GM21528 (cell line): Measurements from ENCODE around the gene TCF3.

Experiments
- ATAC-seq: cut with Tn5 transposase; IDR thresholded peaks from one replicate; pipeline ENCODE4 v1.9.1; 2021; ENCODE audit warnings: mild to moderate bottlenecking, moderate library complexity; ENCODE audit not compliant: unreplicated experiment, low FRiP score

Gene TCF3

DNA sequence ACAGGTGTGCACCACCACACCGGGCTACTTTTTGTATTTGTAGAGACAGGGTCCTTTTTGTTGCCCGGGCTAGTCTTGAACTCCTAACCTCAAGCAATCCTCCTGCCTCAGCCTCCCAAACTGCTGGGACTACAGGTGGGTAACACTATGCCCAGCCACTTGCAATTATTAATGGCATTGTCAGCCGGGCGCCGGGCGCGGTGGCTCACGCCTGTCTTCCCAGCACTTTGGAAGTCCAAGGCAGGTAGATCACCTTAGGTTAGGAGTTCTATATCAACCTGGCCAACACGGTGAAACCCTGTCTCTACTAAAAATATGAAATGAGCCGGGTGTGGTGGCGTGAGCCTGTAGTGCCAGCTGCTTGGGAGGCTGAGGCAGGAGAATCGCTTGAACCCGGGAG lies 81.6 kb downstream of the TCF3 start:
- no peak for ATAC-seq

DNA sequence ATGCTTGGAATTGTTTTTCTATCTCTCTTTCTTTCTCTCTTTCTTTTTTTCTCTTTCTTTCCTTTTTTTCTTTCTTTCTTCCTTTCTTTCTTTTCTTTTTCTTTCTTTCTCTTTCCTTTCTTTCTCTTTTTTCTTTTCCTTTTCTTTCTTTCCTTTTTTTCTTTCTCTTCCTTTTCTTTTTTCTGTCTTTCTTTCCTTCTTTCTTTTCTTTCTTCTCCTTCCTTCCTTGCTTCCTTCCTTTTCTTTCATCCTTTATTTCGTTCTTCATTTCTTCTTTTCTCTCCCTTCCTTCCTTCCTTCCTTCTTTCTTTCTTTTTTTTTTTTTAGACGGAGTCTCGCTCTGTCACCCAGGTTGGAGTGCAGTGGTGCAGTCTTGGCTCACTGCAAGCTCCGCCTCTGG lies 82.4 kb downstream of the TCF3 start:
- no peak for ATAC-seq

DNA sequence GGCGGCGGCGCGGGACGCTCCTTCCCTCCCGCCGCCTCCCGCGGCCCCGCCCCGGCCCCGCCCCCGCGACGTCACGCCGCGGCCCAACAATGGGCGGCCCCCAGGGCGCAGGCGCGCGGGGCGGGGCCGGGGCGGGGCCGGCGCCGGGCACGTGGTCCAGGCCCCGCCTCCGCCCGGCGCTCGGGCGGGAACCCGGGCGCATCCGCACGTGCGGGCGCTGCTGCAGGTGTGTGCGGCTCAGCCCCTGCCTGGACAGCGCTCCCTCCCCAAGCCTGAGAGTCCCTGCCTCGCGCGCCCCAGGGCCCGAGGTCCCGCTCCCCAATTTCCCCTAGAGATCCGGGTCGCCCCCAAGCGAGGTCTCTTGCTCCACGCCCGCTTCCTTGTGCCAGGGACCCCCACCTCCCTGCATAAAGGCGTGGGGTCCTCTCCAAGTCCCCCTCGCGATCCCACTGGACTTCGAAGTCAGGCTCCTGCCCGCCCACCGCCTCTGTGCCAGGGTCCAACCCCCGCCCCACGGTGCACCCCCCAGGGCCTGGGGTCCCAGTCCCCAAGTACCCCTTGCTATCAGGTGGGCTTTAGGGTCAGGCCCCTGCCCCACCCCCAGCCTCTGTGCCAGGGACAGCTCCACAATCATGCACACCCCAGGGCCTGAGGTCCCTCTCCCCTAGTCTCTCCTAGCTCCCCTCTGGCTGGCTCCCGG lies 83.9 kb downstream of the TCF3 start, which contains the start of gene MEX3D:
Gene MEX3D (minus strand): TSS at position 6 of the 700 bp plus-strand sequence. CDS start 267 bp downstream, outside the sequence.
- ATAC-seq: no peak

DNA sequence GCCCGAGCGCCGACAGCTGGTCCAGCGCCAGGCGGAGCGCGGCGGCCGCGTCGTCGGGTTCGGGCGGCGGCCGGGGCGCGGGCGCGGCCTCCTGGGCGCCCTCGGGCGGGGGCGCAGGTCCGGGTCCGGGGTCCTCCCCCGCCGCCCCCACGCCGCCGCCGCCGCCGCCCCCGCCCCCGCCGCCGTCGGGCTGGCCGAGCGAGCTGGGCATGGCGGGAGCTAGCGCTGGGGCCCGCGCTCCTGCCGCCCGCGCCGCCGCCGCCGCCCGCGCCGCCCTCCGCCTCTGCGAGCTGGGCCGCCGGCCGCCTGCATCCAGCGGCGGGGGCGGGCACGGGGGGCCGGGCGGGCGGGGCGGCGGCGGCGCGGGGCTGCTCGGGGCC lies 84.6 kb downstream of the TCF3 start:
- no peak for ATAC-seq

DNA sequence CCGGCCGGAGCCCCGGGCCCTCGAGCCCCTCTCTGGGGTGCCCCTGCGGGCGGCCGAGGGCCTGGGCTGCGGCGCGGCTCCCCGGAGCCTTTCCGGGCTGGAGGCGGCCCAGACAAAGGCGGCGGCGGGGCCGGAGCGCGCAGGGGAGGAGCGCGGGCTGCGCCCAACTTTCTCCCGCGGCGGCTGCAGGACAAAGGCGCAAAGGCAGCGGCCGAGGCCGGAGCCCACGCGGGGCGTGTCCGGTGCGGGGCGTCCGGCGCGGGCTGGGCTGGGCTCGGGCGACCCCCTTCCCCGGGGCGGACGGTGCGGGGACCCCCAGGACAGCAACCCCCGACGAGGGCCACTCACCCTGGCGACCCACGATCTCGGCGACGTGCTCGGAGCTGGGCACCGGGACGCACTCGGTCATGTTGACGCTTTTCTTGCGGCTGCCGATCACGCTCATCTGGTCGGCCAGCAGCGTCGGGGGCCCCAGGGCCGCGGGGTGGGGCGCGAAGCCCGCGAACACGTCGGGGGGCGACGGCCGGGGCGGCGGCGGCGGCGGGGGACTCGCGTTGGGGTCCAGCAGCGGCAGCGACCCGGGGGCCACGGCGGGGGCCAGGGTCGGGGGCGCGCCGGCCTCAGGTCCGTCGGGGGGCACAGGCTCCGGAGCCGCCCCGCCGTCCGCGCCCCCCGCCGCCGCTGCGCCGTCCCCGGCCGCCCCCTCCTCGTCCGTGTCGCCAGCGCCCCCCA lies 85.1 kb downstream of the TCF3 start:
- ATAC-seq: no peak

DNA sequence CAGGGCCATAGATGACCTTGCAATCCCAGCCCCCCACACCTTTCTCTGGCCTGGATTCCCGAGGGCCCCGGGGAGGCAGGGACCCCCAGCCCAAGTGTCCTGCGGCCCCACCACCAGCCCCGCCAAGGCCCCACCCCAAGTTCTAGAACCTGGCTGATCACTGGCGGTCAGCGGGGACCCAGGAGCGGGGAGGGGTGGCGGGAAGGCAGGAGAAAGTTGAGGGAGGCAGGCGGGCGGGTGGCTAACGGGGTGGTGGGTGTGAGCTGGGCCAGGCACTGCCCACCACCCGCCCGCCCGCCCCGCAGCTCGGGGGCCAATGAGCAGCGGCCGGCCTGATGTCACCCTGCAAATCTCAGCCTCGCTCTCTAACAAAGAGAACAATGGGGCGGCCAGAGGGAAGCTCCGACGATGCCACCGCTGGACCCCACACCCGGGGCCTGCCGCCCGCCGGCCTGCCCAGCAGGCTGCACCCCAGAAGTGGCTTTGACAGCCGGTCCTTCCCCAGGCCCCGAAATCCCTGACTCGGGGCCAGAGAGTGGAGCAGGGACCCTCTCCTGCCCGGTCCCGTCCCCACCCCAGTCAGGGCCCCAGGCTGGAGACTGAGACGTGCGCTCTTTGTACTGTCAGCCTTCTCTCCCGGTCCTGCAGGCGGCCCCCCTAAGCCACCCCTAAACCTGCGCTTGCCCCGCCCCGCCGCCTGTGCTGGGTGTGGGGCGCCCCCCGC lies 85.9 kb downstream of the TCF3 start:
- ATAC-seq: no peak

DNA sequence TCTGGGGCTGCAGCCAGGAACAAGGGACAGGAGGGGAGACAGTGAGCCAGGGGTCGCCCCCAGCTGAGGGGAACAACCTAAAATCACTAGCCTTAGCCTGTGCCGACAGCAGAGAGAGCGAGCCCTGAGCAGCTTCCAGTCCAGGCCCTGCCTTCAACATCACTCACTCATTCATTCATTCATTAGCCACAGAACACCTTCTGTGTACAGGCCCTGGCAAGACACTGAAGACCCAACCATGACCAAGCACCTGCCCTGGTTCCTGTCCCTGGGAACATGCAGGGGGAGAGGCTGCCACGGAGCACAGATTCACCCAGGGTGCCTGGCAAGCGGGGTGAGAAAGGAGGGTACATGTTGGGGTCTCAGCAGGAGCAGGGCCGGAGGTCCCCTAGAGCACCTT lies 89.2 kb downstream of the TCF3 start:
- no peak for ATAC-seq

DNA sequence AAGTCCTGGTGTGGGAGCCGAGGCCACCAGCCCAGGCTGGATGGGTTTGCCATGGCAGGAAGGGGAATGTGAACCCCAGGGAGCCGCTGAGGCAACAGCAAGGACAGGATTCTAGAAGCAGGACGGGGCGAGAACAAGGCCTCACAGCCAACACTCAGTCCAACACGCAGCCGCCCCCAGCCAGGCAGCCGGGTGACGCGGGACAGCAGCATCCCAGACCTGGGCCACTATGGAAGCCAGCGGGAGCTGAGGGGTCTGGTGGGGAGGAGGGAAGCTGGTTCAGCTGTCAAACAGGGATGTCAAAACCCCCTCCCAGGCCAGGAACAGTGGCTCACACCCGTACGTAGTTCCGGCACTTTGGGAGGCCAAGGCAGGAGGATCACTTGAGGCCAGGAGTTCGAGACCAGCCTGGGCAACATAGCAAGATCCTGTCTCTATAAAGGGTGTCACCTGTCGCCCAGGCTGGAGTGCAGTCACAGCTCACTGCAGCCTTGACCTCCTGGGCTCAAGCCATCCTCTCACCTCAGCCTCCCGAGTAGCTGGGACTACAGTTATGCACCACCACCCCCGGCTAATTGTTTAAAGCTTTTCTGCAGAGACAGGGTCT lies 91.1 kb downstream of the TCF3 start:
- ATAC-seq: no peak

DNA sequence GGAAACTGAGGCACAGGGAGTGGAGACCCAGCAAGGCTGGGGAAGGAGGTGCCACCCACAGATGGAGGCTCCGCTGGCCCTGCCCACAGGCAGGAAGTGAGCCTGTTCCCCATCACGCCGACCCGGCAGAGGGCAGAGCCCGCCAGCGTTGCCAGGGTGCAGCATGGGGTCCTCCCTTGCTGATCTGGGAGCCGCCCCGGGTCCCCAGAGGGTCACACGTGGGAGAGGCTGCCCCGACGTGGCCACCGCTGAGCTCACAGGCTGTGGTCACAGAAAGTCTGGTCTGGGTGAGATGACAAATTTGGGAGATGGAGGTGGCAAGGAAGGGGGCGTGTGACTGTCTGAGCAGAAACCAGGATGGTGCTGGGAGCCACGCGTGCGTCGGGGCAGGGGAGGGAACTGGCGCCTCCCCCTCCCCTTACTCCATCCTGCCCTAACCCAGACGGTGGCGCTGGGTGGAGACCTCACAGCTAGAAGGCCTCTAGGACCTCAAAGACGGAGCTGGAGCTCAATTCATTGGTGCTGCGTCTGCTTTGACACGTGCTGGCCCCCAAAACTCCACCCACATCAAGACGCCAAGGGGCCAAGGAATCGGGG lies 92.0 kb downstream of the TCF3 start:
- ATAC-seq: no peak
